GM21529 (cell line): Measurements from ENCODE around the gene RBMS1.

ENCODE experiments used
- ATAC-seq: cut with Tn5 transposase; IDR thresholded peaks from one replicate; pipeline ENCODE4 v1.9.1; 2021; ENCODE audit not compliant: unreplicated experiment

Gene RBMS1

DNA sequence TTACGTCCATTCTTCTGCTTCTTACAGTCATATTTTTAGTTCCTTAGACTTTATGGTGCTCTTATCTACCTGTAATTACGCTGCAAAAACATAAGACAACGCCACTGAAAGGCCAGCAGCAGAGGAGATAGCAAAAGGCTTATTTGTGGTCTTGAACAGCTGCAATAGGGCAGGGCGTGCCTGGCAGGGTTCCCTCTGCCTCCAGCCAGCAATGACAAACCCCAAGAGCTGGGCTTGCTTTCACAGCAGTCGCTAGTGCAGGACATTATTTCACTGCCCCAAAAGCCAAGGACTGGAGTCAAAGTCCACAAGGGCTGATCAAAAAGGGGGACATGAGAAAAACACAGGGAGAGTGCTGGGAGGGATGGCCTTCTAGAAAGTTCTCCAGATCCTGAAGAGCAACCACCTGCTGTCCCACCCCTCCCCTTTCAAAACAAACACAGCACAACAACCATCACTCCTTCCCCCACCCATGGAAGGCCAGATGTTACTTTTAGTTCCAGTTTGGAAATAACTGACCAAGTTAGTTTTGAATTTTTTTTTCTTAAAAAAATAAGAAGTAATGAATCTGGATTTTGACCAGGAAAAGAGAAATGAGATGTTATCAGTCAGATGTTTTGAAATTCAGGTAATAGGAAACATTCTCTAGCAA is 127.8 kb downstream of the RBMS1 start:
- no peak for ATAC-seq

GRCh38 chr2:160364364-160364763 is 129.2 kb downstream of the RBMS1 start:
- no peak for ATAC-seq

- ATAC-seq, result no peak
Measured at GRCh38 chr2:160363961-160364360, 129.6 kb downstream of the RBMS1 start.

DNA sequence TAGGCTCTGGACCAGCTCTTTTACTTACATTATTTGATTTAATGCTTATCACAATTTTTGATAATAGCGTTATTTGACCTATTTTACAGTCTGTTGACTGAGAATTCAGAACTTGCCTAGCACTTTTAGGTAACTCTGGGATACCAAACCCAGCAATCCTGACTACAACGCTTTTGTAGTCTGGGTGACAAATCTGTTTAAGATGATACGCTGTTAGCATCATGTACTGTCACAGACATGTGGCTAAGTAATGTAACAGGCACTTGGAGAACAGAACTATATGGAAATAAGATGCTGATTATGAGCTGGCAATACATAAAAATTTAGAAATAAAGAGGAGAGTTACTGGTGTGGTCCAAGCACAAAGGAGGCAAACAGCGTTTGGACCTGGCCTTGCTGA is 130.6 kb downstream of the RBMS1 start:
- no peak for ATAC-seq

GRCh38 chr2:160362541-160362940 is 131.1 kb downstream of the RBMS1 start:
- ATAC-seq, result no peak

- no peak for ATAC-seq
Measured at GRCh38 chr2:160362018-160362417, 131.6 kb downstream of the RBMS1 start.

- no peak for ATAC-seq
Measured at GRCh38 chr2:160360089-160360757, 133.4 kb downstream of the RBMS1 start.

DNA sequence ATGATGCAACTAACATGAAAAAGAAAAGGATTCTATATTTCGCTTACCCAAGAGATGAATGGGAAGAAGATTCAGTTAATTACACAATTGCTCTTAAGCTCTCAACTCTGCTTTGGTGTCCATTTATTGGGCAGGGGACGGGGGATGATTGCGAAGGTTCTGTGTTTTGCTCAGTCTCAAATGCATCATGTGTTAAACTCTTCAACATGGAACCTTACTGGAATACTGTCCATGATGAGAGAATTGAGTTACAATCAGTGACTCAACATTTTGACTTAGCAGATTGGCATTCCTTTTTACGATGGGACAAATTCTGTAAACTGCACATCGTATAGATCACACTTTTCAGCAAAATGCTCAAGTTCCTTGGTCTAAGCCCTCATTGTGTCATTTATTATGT is 135.6 kb downstream of the RBMS1 start:
- no peak for ATAC-seq

DNA sequence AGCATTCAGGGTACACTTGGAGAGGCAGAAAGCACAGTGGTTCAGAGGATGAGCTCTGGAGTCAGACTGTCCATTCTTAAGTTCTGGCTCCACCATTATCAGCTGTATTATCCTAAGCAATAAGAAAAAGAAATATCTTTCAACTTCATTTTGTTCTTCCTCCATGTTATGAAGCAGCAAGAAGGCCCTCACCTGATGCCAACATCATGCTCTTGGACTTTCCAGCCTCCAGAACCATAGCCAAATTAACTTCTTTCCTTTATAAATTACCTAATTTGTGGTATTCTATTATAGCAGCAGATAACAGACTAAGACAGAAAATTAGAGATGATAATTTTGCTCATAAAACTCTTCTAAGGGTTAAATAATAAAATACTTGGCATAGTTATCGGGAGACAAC is 137.1 kb downstream of the RBMS1 start:
- no peak for ATAC-seq

- no peak for ATAC-seq
Measured at GRCh38 chr2:160355080-160355479, 138.5 kb downstream of the RBMS1 start.

DNA sequence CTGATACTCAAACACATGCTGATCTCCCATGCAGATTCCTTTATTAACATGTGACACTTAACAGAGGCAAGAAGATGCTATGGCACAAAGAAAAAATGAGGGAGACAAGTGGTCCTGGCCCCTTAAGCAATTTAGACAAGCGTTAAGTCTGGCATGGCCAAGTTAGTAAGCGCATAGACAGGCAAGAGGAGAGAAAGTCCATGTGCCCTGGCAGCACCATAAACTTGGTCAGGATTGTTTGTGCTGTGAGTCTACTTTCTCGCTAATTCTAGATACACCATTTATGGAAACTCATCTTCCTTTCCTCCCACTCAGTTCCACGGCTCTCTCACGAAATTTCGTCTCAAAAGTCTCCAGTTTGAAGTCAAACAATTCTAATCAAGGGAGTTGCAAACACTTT is 138.9 kb downstream of the RBMS1 start:
- no peak for ATAC-seq

DNA sequence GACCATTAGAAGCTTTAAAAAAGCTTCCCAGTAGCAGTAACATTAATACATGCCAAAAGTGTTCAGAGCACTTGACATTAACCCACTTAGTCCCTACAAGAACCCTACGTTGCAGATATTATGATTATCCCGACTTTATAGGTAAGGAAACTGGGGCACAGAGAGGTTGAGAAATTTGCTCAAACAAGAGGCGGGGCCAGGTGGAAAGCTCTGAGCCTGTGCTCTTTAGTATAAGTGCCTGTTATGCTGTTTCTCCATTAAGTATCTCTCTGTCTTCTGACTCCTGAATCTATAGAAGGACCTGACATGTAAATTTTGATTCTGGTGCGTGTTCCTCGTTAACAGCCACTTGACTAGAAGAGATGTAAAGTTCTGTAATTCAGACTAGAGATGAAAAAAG is 139.8 kb downstream of the RBMS1 start:
- ATAC-seq, result no peak

DNA sequence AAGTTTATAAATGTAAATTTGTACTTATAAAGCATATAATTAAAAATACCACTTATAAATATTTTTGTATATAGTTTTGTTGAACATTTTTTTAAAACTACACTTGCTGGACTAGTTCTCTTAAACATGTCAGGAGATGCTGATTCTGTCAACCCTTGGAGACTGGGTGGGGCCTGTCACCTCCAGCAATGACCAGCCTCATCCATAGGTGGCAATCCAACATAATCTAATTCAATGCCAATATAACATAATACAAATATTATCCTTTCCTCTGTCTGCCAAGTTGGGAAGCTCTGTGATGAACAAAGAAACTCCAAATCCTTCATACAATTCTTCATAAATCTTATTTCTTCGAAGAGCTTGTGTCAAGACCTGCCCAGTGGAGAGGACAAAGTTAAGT is 140.4 kb downstream of the RBMS1 start:
- no peak for ATAC-seq

GRCh38 chr2:160352500-160352899 is 141.1 kb downstream of the RBMS1 start:
- no peak for ATAC-seq

DNA sequence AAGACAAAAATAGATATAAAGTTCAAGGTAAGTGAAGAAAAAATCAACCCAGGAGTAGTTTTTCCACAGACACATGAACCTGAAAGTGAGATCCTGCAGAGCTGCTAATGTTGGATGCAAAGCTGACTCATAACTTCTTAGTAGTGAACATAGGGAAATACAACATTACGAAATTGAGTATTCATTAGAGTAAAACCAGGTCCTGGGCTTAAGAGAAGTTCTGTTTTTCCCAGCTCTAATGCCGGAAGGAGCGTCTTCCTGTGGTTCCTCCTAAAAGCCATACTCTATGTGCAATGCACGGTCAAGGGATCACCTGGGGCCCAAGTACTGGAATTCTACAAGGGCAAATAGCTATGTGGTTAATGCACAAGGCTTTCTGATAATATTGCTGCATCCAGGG is 141.7 kb downstream of the RBMS1 start:
- no peak for ATAC-seq

DNA sequence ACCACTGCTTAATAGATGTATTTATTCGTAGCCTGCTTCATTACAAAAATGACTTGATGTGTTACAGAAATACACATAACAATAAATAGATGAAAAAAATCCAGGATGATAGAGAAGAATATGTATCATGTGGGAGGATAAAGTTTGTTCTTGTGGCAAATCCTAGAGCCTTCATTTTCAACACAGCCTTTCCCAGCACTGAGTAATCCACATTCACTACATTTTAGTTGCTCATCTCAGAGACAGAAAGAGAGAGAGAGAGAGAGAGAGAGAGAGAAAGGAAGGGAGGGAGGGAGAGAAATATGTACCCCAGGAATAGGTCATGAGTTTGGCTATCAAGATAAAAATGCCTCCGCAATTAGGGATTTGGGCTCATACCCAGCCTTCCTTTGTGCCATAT is 144.3 kb downstream of the RBMS1 start:
- ATAC-seq, result no peak

GRCh38 chr2:160347269-160347863 is 146.2 kb downstream of the RBMS1 start:
- ATAC-seq, result no peak

DNA sequence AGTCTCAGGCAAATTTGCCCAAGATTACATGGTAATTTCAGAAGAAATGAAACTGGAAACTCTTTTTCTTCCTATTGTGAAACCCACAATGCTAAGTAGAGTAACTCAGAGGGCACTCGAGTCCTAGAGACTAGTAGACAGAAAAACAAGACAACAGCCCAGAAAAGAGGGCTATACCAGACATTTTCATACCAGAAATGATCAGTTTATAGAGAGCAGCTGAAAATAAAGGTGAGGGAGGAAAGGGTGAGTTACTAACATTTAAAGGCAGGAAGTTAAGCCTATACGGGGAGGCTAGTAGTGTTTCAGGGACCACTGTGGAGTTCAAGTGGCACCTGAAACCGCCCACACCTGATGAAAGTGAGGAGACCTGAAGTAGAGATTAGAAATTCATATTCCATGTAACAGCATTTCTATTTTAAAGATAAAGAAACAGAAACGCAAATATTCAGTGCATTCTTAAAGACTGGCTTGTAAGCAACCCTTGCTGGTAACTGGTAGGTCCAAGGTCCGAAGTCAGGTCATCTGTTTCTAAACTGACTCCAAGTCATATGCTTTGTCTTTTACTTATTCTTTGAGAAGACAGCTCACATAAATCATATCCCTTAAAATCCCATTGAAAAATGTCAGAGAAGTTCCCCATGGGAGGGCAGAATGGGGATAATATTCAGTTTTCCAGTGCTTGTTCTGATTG is 148.4 kb downstream of the RBMS1 start:
- ATAC-seq, result no peak

DNA sequence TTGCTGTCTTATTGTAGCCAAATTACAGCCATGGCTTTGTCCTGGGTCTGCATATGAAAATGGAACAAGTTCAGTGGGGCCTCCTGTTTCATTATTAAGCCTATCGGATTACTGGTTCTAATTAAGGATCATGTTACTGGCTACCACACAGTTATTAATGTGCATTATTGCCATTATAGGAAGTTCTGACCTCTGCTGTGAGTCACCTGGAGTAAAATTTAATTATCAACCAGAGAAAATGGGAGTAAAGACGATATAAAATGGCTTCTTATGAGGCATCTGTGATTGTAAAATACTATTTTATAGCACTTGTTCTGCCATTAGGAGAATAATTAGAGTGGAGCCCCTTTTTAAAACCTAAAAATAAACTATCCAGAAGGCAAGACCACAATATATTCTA is 150.2 kb downstream of the RBMS1 start:
- ATAC-seq, result no peak

DNA sequence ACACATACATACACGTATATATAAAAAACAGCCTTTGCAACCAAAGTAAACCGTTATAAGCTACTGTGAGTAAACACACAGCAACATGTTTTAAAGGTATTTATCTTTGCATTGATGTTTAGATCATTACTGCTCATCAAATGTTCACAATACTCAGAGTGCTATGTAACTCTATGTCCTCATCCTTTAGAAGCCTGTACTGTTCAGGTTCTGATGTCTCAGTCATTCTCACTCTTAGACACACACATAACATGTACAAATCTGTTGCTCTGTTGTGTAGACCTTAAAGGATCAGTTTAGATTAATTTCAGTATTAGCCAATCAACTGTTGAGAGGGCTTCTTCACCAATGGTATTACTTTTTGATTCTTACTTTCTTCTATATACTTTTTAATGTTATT is 153.9 kb downstream of the RBMS1 start:
- no peak for ATAC-seq

DNA sequence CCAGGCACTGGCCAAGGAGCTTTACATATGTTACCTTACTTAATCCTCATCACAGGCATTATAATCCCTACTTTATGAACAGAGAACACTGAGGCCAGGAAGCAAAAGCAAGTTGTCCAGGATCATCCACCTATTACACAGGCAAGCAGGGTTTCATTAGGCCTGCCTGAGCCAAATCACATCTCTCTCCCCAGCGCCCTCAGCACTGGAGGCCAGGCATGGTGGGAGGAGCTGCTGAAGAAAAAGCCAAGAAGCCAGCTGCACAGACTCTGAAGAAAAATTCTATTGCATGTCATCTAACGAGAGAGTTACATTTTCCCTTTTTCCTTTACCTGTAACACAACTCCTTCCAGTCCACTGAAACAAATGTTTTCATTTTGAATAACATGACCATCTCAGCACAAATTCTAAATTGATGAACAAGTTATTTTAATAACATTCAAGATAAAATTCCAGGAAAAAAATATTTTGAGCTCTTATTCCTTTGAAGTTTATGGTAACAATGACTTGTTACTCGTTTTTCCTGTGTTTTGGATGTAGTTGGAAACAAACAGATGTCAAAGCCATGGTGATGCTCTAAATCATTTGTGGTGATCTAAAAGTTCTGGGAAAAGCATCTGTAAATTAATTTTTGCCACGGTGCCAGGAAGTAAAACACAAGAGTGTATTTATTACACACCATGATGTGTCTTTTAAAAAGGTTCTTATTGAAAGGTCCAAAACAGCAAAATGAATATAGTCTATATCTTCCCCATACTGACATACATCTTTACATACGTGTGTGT is 154.5 kb downstream of the RBMS1 start:
- no peak for ATAC-seq
